SU-DHL-6 (cell line): Measurements from ENCODE around the gene EGFL7.

Experiments used
- H2AFZ ChIP-seq: fragments of 200-600 bp; sonication (generic); 2 replicates; pipeline ENCODE4 v1.6.1; 2014; ENCODE audit warnings: low read depth, mild to moderate bottlenecking, moderate library complexity, mixed read lengths, antibody characterized with exemption, low read length; ENCODE audit not compliant: severe bottlenecking
- H3F3A ChIP-seq: fragments of 200-600 bp; shearing (Covaris generic); 2 replicates; pipeline ENCODE4 v1.6.0; 2016; ENCODE audit warnings: antibody characterized with exemption, mild to moderate bottlenecking; ENCODE audit not compliant: insufficient read depth
- H3K27ac ChIP-seq: fragments of 200-600 bp; sonication (generic); 2 replicates; pipeline ENCODE4 v1.5.1; 2016; ENCODE audit warnings: low read depth, mild to moderate bottlenecking, low read length, moderate library complexity, mixed read lengths
- H3K27me3 ChIP-seq: fragments of 200-600 bp; sonication (generic), shearing (Covaris generic); 2 replicates; pipeline ENCODE4 v1.6.0; 2014; ENCODE audit warnings: mild to moderate bottlenecking, low read length
- H3K36me3 ChIP-seq: fragments of 200-600 bp; sonication (generic); 2 replicates; pipeline ENCODE4 v1.6.1; 2014; ENCODE audit warnings: mild to moderate bottlenecking, low read length, mixed read lengths
- H3K4me2 ChIP-seq: fragments of 300-600, 200-600 bp; shearing (Covaris generic), sonication (generic); 2 replicates; pipeline ENCODE4 v1.6.0; 2014; ENCODE audit warnings: low read length, low read depth, mild to moderate bottlenecking; ENCODE audit not compliant: poor library complexity, severe bottlenecking
- H3K4me3 ChIP-seq: fragments of 200-600 bp; sonication (generic); 2 replicates; pipeline ENCODE4 v1.5.1; 2014; ENCODE audit warnings: antibody characterized with exemption, low read length, mild to moderate bottlenecking, mixed read lengths; ENCODE audit not compliant: insufficient read depth, poor library complexity, severe bottlenecking
- H3K79me2 ChIP-seq: fragments of 200-600 bp; sonication (generic); 2 replicates; pipeline ENCODE4 v1.6.1; 2014; ENCODE audit warnings: mild to moderate bottlenecking, low read length, moderate library complexity; ENCODE audit not compliant: insufficient read depth
- H3K9ac ChIP-seq: fragments of 200-600 bp; sonication (generic); 2 replicates; pipeline ENCODE4 v1.7.0; 2014; ENCODE audit warnings: mild to moderate bottlenecking, low read length
- H3K9me2 ChIP-seq: fragments of 200-600 bp; sonication (generic); replicated peaks from 2 replicates; pipeline ENCODE4 v1.6.1; 2014; ENCODE audit warnings: low read length; ENCODE audit not compliant: insufficient read depth
- H3K9me3 ChIP-seq: fragments of 200-600 bp; sonication (generic); 2 replicates; pipeline ENCODE4 v1.6.1; 2014; ENCODE audit warnings: low read length, mixed read lengths; ENCODE audit not compliant: insufficient read depth
- H4K20me1 ChIP-seq: fragments of 200-600 bp; sonication (generic); 2 replicates; pipeline ENCODE4 v1.6.1; 2014; ENCODE audit warnings: low read depth, mild to moderate bottlenecking, antibody characterized with exemption, low read length, moderate library complexity, mixed read lengths
- EZH2phosphoT487 ChIP-seq: fragments of 200-600 bp; sonication (generic), shearing (Covaris generic); conservative IDR thresholded peaks from 2 replicates; pipeline ENCODE4 v1.6.1; 2018; ENCODE audit warnings: mild to moderate bottlenecking, antibody characterized with exemption, low read length, moderate library complexity, mixed read lengths
- TF ChIP-seq, protein P1 (sequence below): fragments of 200-600 bp; sonication (generic); IDR thresholded peaks from one replicate; pipeline ENCODE4 v1.5.1; 2017; ENCODE audit warnings: antibody characterized with exemption, mild to moderate bottlenecking, low read length, moderate library complexity; ENCODE audit not compliant: insufficient read depth, poor library complexity, severe bottlenecking

EGFL7 gene

DNA sequence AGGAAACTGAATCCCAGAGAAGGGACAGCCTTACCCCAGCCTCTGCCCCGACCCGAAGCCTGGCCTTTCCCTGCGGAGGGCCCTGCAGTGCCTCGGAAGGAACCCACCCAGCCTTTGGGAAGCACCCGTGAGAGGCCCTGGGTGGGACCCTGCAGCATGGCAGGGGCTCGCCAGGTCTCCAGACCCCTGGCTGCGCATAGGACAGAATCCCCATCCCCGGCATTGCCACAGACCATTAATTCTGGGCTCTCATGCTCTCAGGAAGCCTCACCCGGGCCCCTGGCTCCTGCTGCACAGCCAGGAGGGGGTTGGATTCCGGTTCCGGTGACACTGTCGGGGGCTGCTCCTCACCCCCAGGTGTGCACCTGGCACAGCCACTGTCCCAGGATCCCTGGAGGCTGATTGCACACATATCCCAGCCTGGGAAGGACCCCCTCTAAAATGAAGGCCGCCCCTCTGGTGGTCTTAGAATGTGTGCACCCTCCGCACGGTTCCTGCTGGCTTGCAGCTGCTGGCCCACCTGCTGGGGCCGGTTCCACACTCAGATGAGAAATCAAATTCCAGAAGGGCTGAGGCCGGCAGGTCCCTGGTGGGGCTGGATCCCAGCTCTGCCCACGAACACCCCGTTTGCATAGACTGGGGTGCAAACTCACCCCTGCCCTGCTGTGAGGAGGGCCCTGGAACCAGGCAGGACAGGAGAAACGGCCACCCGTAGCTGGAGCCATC lies 4.7 kb downstream of the EGFL7 start:
- Histone ChIP-seq H3F3A (no peaks in the 10 kb centered on the region), H4K20me1 (no peaks in the 10 kb centered on the region), H3K4me2 (no peak overlapping the region), H2AFZ (no peak overlapping the region), H3K9ac (no peak overlapping the region), H3K9me3 (no peaks in the 10 kb centered on the region), H3K4me3 (no peak overlapping the region), H3K27ac (no peak overlapping the region), H3K9me2 (no peaks in the 10 kb centered on the region), H3K36me3 (no peaks in the 10 kb centered on the region), H3K27me3 (no peaks in the 10 kb centered on the region), H3K79me2 (no peaks in the 10 kb centered on the region)
- TF ChIP-seq, protein P1, sequence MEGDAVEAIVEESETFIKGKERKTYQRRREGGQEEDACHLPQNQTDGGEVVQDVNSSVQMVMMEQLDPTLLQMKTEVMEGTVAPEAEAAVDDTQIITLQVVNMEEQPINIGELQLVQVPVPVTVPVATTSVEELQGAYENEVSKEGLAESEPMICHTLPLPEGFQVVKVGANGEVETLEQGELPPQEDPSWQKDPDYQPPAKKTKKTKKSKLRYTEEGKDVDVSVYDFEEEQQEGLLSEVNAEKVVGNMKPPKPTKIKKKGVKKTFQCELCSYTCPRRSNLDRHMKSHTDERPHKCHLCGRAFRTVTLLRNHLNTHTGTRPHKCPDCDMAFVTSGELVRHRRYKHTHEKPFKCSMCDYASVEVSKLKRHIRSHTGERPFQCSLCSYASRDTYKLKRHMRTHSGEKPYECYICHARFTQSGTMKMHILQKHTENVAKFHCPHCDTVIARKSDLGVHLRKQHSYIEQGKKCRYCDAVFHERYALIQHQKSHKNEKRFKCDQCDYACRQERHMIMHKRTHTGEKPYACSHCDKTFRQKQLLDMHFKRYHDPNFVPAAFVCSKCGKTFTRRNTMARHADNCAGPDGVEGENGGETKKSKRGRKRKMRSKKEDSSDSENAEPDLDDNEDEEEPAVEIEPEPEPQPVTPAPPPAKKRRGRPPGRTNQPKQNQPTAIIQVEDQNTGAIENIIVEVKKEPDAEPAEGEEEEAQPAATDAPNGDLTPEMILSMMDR: no peak
- no peak for TF ChIP-seq EZH2phosphoT487

DNA sequence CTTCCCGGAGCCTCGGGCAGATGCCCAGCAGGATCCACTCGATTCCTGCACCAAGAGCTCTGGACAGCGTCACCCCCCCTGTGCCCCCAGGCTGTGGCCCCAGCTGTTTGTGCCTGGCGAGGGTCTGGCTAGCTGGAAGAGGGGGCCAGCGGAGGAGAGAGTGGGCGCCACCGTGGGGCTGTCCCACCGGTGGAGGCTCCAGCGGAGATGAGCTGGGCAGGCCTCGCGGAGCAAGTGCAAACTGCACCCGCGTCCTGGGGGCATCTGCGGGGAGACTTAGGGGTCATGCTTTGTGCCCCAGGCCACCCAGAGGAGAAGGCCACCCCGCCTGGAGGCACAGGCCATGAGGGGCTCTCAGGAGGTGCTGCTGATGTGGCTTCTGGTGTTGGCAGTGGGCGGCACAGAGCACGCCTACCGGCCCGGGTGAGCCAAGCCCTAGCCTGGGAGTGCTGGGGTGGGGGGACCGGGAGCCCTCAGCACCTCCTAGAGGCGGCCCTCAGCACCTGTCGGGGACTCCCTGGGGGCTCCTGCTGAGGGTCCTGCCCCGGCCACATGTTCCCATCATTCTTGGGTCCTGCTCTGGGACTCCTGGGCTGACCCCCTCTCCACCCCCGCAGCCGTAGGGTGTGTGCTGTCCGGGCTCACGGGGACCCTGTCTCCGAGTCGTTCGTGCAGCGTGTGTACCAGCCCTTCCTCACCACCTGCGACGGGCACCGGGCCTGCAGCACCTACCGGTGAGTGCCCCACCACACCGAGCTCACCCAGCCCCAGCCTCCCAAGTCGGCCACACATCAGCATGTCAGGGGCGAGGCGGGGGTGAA lies 5.4 kb downstream of the EGFL7 start:
- H3K9ac ChIP-seq: no peak overlapping the region

DNA sequence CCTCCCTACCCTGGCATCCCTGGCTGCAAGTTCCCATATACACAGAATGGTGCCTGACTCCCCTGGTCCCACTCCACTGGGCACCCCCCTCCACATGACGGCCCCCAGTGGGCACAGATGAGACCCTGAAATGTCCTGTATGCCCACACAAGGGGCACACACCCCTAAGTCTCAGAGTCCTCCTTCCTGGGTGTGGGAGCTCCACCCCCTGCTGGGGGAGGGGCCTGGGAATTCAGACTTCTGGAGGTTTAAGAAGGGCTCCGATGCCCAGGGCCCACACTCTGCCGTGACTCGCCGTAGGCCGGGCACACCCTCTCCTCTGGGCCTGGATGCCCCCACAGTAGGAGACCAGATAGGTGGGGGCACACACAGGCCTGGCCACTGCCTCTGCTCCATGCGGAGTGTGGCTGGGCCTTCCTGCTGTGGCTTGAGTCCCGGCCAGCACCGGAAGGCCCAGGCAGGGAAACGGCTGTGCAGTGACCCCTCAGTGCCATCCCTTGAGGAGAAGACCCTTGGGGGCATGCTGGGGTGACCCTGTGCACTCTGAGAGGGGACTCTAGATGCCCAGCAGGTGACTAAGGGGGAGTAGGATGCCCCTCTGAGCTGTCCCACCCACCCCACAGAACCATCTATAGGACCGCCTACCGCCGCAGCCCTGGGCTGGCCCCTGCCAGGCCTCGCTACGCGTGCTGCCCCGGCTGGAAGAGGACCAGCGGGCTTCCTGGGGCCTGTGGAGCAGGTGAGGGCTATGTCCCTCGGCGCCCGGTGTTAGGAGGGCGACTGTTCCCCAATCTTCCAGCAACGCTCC lies 6.5 kb downstream of the EGFL7 start:
- TF ChIP-seq, protein P1: no peak
- no peak for TF ChIP-seq EZH2phosphoT487
- H3K9ac ChIP-seq: no peak overlapping the region
- H3K27ac ChIP-seq: no peak overlapping the region

More for the DNA sequence above, 5.4 kb downstream of the EGFL7 start:
- Histone ChIP-seq H3K79me2 (no peaks in the 10 kb centered on the region), H2AFZ (no peak overlapping the region), H3K4me2 (no peak overlapping the region), H3F3A (no peaks in the 10 kb centered on the region), H3K27ac (no peak overlapping the region), H3K4me3 (no peak overlapping the region), H3K9me2 (no peaks in the 10 kb centered on the region), H3K9me3 (no peaks in the 10 kb centered on the region), H4K20me1 (no peaks in the 10 kb centered on the region), H3K27me3 (no peaks in the 10 kb centered on the region), H3K36me3 (no peaks in the 10 kb centered on the region)
- TF ChIP-seq, protein P1: no peak
- no peak for TF ChIP-seq EZH2phosphoT487

More for the DNA sequence above, 6.5 kb downstream of the EGFL7 start:
- no peaks in the 10 kb centered on the region for H4K20me1 ChIP-seq
- H3F3A ChIP-seq: no peaks in the 10 kb centered on the region
- no peak overlapping the region for H3K4me2 ChIP-seq
- H3K27me3 ChIP-seq: no peaks in the 10 kb centered on the region
- H3K79me2 ChIP-seq: no peaks in the 10 kb centered on the region
- H2AFZ ChIP-seq: no peak overlapping the region
- H3K4me3 ChIP-seq: no peak overlapping the region
- no peaks in the 10 kb centered on the region for H3K36me3 ChIP-seq
- no peaks in the 10 kb centered on the region for H3K9me2 ChIP-seq
- H3K9me3 ChIP-seq: no peaks in the 10 kb centered on the region
